Immature natural killer cell (primary cell): ENCODE results near the gene CSNK1A1L. TPM values are rescaled to one million over a fixed set of nuclear protein-coding genes. Genes with fewer than 3 reads are reported as not detected.

Source experiments
- DNase-seq, 3 donors: peaks; one replicate each; pipeline ENCODE4 v3.0.0; 2022; ENCODE audit warnings: mixed read lengths in 1 of 3
- H3K27ac Mint-ChIP-seq, 6 donors: one replicate each; pipeline ENCODE4 v1.8.0; 2020; ENCODE audit warnings: mixed read lengths in 6 of 6, mild to moderate bottlenecking in 5 of 6, inconsistent platforms in 4 of 6, moderate library complexity in 3 of 6
- H3K27me3 Mint-ChIP-seq, 3 donors: one replicate each; pipeline ENCODE4 v1.8.0; 2020 to 2021; ENCODE audit warnings: low read depth in 3 of 3, mild to moderate bottlenecking in 3 of 3, mixed read lengths in 3 of 3, moderate library complexity in 3 of 3, inconsistent platforms in 1 of 3
- H3K36me3 Mint-ChIP-seq, 3 donors: one replicate each; pipeline ENCODE4 v1.8.0; 2020; ENCODE audit warnings: mixed read lengths in 3 of 3, inconsistent platforms in 2 of 3, mild to moderate bottlenecking in 2 of 3
- H3K4me1 Mint-ChIP-seq, 2 donors: one replicate each; pipeline ENCODE4 v1.8.0; 2020; ENCODE audit warnings: inconsistent platforms in 2 of 2, mild to moderate bottlenecking in 2 of 2, mixed read lengths in 2 of 2, moderate library complexity in 1 of 2
- H3K4me3 Mint-ChIP-seq, 5 donors: one replicate each; pipeline ENCODE4 v1.8.0; 2020; ENCODE audit warnings: mild to moderate bottlenecking in 5 of 5, mixed read lengths in 5 of 5, inconsistent platforms in 3 of 5, moderate library complexity in 3 of 5
- H3K9me3 Mint-ChIP-seq, 6 donors: one replicate each; pipeline ENCODE4 v1.8.0; 2020; ENCODE audit warnings: mild to moderate bottlenecking in 6 of 6, mixed read lengths in 6 of 6, inconsistent platforms in 4 of 6, moderate library complexity in 3 of 6
- polyA plus RNA-seq, 3 donors: library from polyadenylated mRNA; unstranded; fragments of 300-500 nt; fragmentation: Illumina TruSeq; gene quantifications; one replicate each; pipeline ENCODE4 v1.2.3, GENCODE V29; 2021

Gene CSNK1A1L
- polyA plus RNA-seq, 3 donors from 2014 or later, result not detected

DNA sequence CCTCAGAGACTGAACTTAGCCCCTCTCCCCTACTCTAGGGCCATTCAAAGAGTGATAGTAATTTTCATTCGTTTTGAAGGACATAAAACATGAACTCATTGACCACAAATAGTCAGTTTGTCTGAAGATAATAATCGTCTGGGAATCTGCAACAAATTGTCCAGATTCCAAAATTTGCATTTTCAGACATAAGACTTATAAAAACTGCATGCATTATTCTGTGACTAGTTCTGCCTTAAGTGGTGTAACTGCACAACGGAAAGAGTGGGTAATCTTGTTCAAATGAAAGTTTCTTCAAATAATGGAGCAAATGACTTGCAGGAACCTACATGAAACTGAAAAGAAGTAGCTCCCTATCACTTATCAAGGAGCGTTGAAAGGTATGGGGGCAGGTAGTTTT lies 8.4 kb downstream of the CSNK1A1L start:
- no peaks in the 10 kb centered on the region for H3K4me1 Mint-ChIP-seq
- no peak overlapping the region for H3K27ac Mint-ChIP-seq
- H3K36me3 Mint-ChIP-seq, result no peaks in the 10 kb centered on the region
- peaks cover 0 to 4% (median 0%) of the 10 kb centered on the region in 6 donors for H3K9me3 Mint-ChIP-seq
- DNase-seq, result no peak
- H3K27me3 Mint-ChIP-seq, result peaks cover 1 to 4% (median 2%) of the 10 kb centered on the region in 3 donors
- H3K4me3 Mint-ChIP-seq, result no peak overlapping the region

DNA sequence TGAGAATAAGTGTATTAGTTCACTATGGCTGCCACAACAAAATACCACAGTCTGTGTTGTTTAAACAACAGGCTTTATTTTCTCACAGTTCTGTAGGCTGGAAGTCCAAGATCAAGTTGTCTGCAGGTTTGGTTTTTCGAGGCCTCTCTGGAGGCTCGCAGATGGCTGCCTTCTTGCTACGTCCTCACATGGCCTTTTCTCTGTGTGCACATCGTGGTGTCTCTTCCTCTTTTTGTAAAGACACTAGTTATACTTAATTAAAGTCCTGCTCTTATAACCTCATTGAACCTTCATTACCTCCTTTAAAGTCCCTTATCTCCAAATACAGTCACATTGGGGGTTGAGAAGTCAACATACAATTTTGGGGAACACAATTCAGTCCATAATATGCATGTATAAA lies 10.6 kb downstream of the CSNK1A1L start:
- Mint-ChIP-seq H3K4me1 (no peaks in the 10 kb centered on the region), H3K9me3 (no peaks in the 10 kb centered on the region), H3K4me3 (no peak overlapping the region), H3K27me3 (peaks cover 0 to 12% (median 5%) of the 10 kb centered on the region in 3 donors), H3K36me3 (no peaks in the 10 kb centered on the region), H3K27ac (no peak overlapping the region)
- DNase-seq, result no peak

DNA sequence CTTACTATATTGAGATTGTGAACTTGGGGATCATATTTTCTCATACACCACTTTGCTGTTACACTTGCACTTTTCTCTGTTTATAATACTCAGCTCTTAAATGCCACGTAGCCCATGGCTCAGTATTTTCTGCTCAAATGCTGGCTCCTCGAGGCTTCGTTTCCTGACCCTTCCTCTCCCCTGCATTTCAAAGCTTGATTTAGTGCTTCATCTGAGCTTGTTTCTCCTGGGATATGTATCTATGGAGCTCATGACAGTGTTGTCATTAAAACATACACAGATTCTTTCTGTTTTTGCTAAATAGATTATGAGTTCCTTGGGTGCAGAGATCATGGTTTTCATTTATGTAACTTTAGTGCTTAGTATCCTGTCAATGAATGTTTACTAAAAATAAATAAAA lies 11.4 kb downstream of the CSNK1A1L start:
- Mint-ChIP-seq H3K27me3 (peaks cover 0 to 12% (median 5%) of the 10 kb centered on the region in 3 donors), H3K36me3 (no peaks in the 10 kb centered on the region), H3K27ac (no peak overlapping the region), H3K4me1 (no peaks in the 10 kb centered on the region), H3K4me3 (no peak overlapping the region), H3K9me3 (no peaks in the 10 kb centered on the region)
- no peak for DNase-seq

DNA sequence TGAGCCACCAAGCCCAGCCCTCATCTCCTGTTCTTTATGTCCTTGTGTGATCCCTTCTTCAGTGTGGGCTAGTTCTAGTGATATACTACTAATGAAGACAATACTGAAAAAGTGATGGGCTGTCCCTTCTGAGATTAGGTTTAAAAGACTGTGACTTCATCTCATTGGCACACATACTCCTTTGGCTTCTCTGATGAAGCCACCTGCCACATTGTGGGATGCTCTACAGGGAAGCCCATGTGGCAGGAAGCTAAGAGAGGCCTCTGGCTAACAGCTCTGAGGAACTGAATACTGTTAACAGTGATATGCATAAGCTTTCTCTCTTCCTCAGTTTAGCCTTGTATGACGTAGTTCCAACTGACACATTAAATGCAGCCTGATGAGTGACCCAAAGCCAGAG lies 13.6 kb downstream of the CSNK1A1L start:
- Mint-ChIP-seq H3K27me3 (peaks cover 0 to 12% (median 4%) of the 10 kb centered on the region in 3 donors), H3K4me3 (no peak overlapping the region), H3K4me1 (no peaks in the 10 kb centered on the region), H3K27ac (no peak overlapping the region), H3K9me3 (no peaks in the 10 kb centered on the region), H3K36me3 (no peaks in the 10 kb centered on the region)
- DNase-seq, result no peak

GRCh38 chr13:37090912-37091311 lies 14.6 kb downstream of the CSNK1A1L start:
- Mint-ChIP-seq H3K4me1 (no peaks in the 10 kb centered on the region), H3K9me3 (peaks cover 0 to 2% (median 0%) of the 10 kb centered on the region in 6 donors), H3K27ac (no peak overlapping the region), H3K36me3 (no peaks in the 10 kb centered on the region), H3K4me3 (no peak overlapping the region), H3K27me3 (peaks cover 0 to 13% (median 4%) of the 10 kb centered on the region in 3 donors)
- no peak for DNase-seq

DNA sequence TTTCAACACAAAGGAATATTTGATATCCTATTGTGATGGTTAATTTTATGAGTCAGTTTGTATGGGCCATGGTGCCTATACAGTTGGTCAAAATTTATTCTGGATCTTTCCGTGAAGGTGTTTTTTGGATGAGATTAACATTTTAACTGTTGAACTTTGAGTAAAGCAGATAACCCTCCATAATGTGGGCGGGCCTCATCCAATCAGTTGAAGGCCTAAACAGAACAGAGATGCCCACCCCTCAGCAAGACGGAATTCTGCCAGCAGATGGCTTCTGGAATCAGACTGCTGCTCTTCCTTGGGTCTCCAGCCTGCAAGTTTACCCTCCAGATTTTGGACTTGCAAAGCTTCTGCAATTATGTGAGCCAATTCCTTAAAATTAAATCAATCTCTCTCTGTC lies 16.0 kb downstream of the CSNK1A1L start:
- Mint-ChIP-seq H3K4me1 (no peaks in the 10 kb centered on the region), H3K9me3 (peaks cover 0 to 2% (median 0%) of the 10 kb centered on the region in 6 donors), H3K27ac (no peak overlapping the region), H3K27me3 (peaks cover 2 to 14% (median 4%) of the 10 kb centered on the region in 3 donors), H3K4me3 (no peak overlapping the region), H3K36me3 (no peaks in the 10 kb centered on the region)
- DNase-seq, result no peak

- DNase-seq, result no peak
- H3K4me1 Mint-ChIP-seq, result no peaks in the 10 kb centered on the region
- peaks cover 2 to 14% (median 4%) of the 10 kb centered on the region in 3 donors for H3K27me3 Mint-ChIP-seq
- H3K4me3 Mint-ChIP-seq, result no peak overlapping the region
- no peaks in the 10 kb centered on the region for H3K36me3 Mint-ChIP-seq
- peaks cover 0 to 2% (median 0%) of the 10 kb centered on the region in 6 donors for H3K9me3 Mint-ChIP-seq
- no peak overlapping the region for H3K27ac Mint-ChIP-seq
Observed at GRCh38 chr13:37087486-37087885, 18.0 kb downstream of the CSNK1A1L start.

GRCh38 chr13:37085606-37086005 lies 19.9 kb downstream of the CSNK1A1L start:
- DNase-seq, result no peak
- Mint-ChIP-seq H3K27ac (no peak overlapping the region), H3K4me1 (no peaks in the 10 kb centered on the region), H3K27me3 (peaks cover 1 to 9% (median 2%) of the 10 kb centered on the region in 3 donors), H3K36me3 (no peaks in the 10 kb centered on the region), H3K9me3 (peaks cover 0 to 2% (median 0%) of the 10 kb centered on the region in 6 donors), H3K4me3 (no peak overlapping the region)

- no peak for DNase-seq
- no peaks in the 10 kb centered on the region for H3K9me3 Mint-ChIP-seq
- H3K36me3 Mint-ChIP-seq, result no peaks in the 10 kb centered on the region
- no peaks in the 10 kb centered on the region for H3K4me1 Mint-ChIP-seq
- H3K4me3 Mint-ChIP-seq, result no peak overlapping the region
- peaks cover 0 to 5% (median 2%) of the 10 kb centered on the region in 3 donors for H3K27me3 Mint-ChIP-seq
- H3K27ac Mint-ChIP-seq, result no peak overlapping the region
Observed at GRCh38 chr13:37076818-37077217, 28.6 kb downstream of the CSNK1A1L start.

DNA sequence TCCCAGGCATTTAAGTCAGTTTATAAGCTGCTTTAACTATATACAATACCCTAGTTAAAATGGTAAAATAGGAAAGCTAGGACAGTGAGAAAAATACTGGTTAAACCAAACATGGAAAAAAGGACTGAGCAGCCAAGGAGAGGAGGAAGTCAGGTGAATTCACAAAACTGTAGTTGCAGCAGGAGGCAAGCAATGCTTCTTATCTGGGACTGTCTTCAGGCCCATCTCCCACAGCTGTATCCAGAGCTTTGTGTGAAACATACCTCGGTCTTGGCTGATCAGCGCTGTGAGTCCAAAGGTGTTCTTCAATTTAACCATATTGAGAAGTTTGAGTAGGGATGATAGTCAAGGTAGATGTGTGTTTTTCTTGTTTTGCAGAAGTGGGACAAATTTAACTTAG lies 30.3 kb downstream of the CSNK1A1L start:
- no peaks in the 10 kb centered on the region for H3K36me3 Mint-ChIP-seq
- H3K27me3 Mint-ChIP-seq, result peaks cover 0 to 5% (median 3%) of the 10 kb centered on the region in 3 donors
- H3K4me3 Mint-ChIP-seq, result no peak overlapping the region
- H3K27ac Mint-ChIP-seq, result no peak overlapping the region
- H3K4me1 Mint-ChIP-seq, result no peaks in the 10 kb centered on the region
- H3K9me3 Mint-ChIP-seq, result no peaks in the 10 kb centered on the region
- DNase-seq, result no peak

GRCh38 chr13:37074703-37075102 lies 30.8 kb downstream of the CSNK1A1L start:
- Mint-ChIP-seq H3K27me3 (peaks cover 0 to 5% (median 3%) of the 10 kb centered on the region in 3 donors), H3K4me1 (no peaks in the 10 kb centered on the region), H3K36me3 (no peaks in the 10 kb centered on the region), H3K4me3 (no peak overlapping the region), H3K9me3 (no peaks in the 10 kb centered on the region), H3K27ac (no peak overlapping the region)
- no peak for DNase-seq

DNA sequence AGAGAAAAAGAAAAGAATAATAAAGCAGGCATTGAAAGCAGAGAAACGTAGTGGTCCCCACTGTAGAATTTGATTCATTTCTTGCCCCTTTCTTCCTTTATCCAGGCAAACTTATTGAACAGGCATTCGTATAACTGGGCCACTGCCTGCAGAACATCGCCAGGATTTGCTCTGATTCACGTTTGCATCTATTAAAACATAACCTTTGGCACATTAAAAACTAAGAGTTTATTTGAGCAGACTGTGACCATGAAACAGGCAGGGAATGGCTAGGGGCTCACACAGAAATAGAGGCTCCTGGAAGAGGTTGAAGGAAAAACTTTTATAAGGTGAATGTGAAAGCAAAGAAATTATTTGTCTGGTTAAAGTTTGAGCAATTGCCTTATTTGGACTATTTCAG lies 33.4 kb downstream of the CSNK1A1L start:
- Mint-ChIP-seq H3K36me3 (no peaks in the 10 kb centered on the region), H3K4me3 (no peak overlapping the region), H3K27ac (no peak overlapping the region), H3K4me1 (no peaks in the 10 kb centered on the region), H3K27me3 (peaks cover 0 to 6% (median 3%) of the 10 kb centered on the region in 3 donors), H3K9me3 (no peaks in the 10 kb centered on the region)
- no peak for DNase-seq

DNA sequence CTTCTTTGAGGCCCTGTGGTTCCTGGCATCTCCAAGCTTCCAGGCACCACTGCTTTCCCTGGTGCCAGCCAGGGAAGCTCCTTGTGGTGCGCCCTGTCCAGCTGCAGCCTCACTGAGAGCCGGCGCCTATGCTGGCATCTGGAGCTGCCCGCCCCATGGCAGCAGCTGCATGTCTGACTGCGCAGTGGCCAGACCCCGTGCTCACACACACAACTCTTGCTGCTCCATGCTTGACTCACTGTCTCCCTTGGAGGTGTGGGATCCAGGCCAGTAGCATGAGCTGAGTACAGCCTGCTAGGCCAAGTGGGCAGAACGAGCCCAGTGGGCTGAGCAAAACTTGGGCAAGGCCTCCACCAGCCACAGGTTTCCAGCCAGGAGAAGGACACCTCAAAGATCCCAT lies 34.5 kb downstream of the CSNK1A1L start:
- Mint-ChIP-seq H3K27me3 (peaks cover 0 to 9% (median 3%) of the 10 kb centered on the region in 3 donors), H3K4me1 (no peaks in the 10 kb centered on the region), H3K9me3 (no peaks in the 10 kb centered on the region), H3K36me3 (no peaks in the 10 kb centered on the region), H3K27ac (no peak overlapping the region), H3K4me3 (no peak overlapping the region)
- no peak for DNase-seq

DNA sequence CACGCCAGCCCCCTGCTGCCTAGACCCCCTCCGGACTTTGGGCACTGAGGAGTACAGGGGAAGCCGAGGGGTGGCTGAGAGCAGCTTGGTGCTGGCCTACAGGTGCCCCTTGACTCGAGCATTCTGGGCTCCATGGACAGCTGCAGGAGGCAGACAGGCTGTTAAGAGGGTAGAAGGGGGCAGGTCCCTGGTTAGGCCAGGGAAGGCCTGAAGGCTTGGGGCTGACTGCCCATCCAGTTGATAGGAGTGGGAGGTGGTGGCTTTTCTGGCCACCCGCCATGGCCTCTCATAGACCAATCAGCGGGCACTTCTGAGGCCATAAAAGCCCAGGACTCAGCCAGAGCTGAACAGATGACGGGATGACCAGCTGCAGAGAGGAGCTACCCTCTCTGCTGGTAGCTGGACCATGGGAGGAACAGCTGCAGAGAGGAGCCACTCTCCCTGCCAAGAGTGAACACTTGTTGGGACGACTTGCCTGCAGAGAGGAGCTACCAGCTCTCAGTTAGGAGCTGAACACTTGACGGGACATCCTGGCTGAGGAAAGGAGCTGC lies 35.2 kb downstream of the CSNK1A1L start:
- Mint-ChIP-seq H3K4me3 (no peak overlapping the region), H3K9me3 (no peaks in the 10 kb centered on the region), H3K27ac (no peak overlapping the region), H3K4me1 (no peaks in the 10 kb centered on the region), H3K27me3 (peaks cover 0 to 9% (median 3%) of the 10 kb centered on the region in 3 donors), H3K36me3 (no peaks in the 10 kb centered on the region)
- no peak for DNase-seq

DNA sequence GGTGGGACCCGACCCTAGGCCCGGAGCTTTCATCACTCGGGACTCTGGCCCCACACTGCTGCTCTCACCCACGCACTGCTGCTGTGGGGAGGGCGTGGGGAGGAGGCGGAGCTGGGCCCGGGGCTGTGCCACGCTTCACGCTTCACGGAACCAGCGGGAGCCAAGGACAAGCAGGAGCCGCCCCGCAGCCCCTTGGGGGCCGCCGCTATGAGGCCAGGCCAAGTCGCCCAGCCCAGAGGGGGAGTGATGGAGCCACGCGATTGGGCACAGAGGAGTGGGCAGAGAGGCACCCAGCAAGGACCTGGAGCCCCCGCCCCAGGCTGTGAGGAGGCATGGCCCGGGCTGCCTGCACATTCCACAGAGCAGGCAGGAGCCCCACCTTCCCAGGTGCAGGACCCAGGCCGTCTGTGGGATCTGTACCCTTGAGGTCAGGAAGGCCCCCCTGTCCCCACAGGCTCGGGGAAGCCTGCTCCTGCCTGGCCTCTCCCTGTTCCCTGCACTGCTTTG lies 35.8 kb downstream of the CSNK1A1L start:
- no peak overlapping the region for H3K4me3 Mint-ChIP-seq
- no peak overlapping the region for H3K27ac Mint-ChIP-seq
- H3K9me3 Mint-ChIP-seq, result no peaks in the 10 kb centered on the region
- no peaks in the 10 kb centered on the region for H3K36me3 Mint-ChIP-seq
- peaks cover 0 to 9% (median 5%) of the 10 kb centered on the region in 3 donors for H3K27me3 Mint-ChIP-seq
- no peaks in the 10 kb centered on the region for H3K4me1 Mint-ChIP-seq
- DNase-seq, result no peak
